Measurements from ENCODE around the gene ZMYND8. TPM values are rescaled to one million over a fixed set of nuclear protein-coding genes. Genes with fewer than 3 reads are reported as not detected.
"Not testable (repeated sequence)": the region's sequence is repeated elsewhere in the genome, so short reads cannot be mapped to it uniquely, and the experiment has no call there.

ZMYND8 gene
- polyA plus RNA-seq, 1 donor: 18.6 TPM

DNA sequence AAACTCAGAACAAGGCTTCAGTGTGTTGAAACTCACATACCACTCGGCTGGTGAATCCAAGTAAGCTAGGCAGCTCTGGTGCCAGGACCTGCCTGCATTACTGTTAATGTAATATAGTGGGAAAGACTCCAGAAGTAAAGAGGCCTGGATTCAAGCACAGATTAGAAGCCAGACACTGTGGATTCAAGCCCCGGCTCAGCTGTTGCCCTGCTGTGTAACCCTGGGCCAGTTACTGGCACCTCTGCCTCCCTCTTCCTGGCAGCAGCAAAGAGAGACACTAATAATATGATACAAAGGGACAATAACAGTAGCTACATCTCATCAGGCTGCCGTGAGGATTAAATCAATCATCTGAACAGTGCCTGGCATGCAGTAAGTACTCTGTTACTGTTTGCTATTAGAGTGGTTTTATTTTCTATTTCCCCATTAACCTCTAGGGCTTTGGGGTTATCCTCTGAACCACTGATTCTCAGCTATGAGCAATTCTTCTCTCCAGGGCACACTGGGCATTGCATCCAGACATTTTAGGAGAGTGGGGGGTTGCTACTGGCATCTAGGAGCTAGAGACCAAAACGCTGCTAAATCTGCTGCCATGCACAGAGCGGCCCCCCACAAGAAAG, 92.9 kb downstream of the ZMYND8 start:
- peak; percentile 48 for DNase-seq

DNA sequence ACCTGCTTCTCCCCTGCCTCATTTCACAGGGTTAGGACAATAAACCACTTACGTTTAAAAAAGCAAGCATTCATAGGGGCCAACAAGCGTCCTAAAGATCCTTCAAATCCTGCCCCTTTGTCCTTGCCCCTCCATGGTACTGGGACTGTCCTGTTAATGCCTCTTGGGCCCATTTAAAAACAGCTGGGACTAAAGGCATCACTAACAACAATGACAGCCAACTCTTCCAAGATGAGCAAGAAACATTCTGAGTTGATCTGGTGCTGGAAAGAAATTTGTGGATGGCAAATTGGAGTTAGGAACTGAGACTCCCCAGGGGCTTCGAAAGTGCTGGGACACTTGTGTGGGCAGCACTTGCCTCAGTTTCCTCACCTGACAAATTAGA, 93.4 kb downstream of the ZMYND8 start:
- DNase-seq: no peak

DNA sequence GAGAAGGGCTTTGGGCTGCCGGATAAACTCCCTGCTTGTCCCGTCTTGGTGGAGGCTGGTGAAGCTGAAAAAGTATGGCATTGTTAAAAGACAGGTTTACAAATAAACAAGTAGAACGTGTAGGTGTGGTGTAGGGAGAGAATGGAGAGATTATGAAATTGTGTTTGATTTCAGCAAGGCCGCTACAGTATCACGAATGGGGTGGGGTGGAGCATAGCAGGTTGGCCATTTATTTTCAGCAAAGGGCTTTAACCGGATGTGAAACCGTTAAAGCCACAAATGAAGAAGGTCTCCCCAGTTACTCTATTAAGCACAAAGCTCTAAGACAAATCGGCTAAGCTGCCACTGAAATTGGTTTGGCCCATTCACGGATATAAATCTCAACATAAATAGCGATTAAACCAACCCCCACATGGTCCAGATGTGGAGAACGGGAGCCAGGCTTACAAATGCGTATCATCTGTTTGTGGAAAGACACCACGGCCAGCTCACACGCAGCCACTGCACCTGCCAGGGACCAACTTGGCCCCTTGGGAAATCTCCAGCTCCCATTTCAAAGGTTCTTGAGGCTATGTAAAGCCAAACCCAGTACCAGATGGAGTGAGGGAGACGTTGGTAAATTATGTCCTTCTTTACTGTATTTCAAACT, 94.0 kb downstream of the ZMYND8 start:
- peak; percentile 40 for DNase-seq

DNA sequence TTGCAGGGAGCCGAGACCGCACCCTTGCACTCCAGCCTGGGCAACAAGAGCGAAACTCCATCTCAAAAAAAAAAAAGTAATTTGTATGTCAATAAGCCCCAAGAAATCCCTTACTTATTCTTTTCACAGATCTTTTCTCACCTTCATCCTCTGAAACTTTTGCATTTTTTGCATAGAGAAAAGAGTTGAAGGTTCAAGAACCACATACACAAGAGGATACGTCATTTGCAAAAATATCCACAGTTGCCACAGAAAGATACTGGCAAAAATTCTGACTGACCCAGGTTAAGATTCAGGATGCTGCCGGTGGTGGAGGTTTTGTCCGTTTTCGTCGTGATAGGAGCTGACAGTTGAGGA, 94.5 kb downstream of the ZMYND8 start:
- DNase-seq: no peak

DNA sequence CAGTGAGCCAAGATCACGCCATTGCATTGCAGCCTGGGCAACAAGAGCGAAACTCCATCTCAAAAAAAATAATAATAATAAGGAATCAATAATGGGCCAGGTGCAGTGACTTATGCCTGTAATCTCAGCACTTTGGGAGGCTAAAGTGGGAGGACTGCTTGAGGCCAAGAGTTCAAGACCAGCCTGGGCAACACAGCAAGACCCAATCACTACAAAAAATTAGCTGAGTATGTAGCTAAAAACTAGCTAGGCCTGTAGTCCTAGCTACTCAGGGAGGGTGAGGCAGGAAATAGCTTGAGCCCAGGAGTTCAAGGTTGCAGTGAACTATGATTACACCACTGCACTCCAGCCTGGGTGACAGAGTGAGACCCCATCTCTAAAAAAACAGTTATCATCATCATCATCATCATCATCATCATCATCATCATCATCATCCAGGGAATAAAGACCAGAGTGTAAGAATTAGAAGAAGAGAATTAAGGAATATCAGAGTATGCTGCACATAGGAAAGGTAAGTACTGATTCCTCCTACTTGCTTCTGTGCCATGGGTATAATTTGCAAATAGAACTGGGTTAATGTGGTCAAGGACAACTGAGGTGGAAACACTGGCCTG, 95.2 kb downstream of the ZMYND8 start:
- DNase-seq: not testable (repeated sequence)

DNA sequence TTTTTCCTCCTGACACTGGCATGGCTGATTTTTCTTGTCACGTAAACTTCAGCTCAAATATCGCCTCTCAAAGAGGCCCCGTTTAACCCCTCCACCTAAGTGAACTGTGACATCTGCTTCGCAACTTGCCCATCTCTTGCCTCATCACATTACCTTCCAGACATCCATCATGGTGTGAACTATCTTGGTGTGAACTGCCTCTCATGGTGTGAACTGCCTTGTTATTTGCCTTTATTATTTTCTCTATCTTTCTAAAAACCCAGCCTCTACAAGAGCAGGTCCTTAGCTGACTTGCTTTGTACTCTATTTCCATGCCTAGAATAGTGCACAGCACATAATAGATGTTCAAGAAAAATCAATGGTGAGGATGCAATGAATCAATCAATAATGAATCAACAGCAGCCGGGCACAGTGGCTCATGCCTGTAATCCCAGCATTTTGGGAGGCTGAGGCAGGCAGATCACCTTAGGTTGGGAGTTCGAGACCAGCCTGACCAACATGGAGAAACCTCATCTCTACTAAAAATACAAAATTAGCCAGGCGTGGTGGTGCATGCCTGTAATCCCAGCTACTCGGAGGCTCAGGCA, 95.9 kb downstream of the ZMYND8 start:
- DNase-seq: not testable (repeated sequence)

DNA sequence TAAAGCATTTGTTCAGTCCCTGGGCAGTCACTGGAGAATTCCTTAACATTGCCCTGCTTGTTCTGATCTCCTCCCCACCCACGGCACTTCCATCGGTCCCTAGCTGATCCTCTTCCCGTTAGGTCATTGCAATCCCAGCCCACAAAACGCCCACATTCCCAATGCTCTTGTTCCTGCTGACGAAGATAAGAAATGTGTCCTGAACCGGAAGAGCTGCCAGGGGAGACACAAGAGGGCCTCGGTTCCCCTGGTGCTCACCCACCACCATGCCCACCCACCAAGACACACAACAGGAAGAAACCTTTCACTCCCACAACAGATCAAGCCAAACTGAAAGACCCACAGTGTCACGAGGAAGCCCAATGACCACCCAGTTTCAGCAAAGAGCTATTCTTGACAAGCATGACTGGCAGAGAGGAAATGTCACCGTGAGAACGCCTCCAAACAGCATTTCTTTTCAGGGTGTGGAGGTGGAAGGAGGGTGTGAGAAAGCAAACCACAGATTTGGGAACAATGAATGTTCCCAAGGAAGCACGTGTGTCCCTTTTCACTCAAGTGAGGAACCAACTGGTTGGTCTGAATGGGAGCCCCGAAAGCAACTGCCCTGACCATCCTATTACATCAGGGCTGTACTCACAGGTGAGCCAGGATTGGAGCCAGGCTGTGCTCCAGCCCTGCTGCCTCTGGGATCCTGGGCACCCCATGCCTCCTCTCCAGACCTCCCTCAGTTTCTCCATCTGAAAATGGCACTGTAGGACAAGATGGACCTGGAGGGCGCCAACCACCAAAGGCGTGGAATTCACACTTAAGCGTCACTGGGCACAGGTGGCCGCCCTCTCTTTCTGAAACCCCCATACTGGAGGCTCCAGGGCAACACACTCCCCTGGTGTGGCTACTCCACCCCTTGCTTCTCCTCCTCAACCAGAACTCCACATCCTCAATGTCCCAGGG, 97.5 kb downstream of the ZMYND8 start:
- DNase-seq: no peak

DNA sequence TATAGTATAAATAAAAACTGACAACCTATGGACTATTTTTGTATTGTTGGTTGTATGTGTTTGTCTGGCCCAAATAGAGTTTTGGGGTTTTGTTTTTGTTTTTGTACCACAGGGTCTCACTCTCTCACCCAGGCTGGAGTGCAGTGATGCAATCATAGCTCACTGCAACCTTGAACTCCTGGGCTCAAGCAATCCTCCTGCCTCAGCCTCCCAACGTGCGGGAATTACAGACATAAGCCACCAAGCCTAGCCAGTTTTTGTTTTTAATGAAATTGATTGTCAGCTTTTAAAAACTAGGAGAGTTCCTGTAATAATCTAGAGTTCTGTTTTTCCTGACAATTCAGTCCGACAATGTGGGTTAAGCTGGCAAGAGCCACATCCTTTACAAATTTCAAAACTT, 98.7 kb downstream of the ZMYND8 start:
- DNase-seq: no peak

DNA sequence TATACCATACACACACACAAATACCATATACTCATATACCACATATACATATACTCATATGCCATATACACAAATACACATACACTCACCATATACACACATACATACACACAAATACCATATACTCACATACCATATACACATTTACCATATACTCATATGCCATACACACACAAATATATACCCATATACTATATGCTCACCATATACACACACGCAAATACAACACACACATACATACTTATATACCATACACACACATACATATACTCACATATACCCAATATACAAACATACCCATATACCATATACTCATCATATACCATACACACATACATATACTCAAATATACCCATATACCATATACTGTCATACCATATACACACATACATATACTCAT, 99.2 kb downstream of the ZMYND8 start:
- no peak for DNase-seq

DNA sequence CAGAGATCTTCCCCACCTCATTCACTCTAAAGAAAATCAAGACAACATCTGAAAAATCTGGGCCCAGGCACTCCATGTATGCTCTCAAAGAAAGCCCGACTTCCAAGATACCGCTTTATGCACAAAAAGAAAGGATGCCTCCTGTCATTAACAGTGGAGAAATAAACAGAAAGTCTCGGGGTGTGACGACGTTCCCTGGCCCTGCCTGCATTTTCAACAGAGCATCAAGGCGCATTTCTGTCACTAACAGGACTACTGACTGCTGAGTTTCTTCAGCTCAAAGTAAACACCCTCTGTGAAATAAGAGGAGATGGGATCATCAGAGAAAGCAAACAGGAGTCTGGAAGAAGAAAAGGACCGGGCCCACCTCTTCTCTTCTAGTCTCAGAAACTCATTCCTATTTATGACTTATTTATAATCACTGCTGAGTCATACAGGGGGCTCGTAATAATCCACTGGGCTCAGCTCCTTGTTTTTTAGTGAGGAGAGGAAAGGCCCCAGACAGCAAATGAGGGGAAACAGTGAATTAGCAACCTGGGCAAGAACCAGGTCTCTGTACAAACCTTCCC, 99.7 kb downstream of the ZMYND8 start:
- no peak for DNase-seq

DNA sequence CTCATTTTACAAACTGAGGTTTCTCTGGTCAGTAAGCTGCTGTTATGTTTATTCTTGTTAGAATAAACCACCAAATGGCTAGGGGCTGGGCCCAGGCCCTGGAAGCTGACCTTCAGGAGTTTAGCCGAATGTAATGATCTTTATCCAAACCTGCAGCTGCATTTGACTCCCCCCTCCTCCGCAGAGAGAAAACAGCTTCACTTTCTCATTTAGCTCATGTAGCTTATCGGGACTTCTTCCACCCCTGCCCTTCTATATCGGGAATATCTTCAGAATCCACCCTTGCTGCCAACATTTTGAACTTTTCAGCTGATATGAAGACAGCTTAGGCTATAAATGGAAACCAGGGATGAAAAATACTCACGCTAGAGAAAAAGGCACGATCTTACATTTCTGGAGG, 102.6 kb downstream of the ZMYND8 start:
- no peak for DNase-seq

DNA sequence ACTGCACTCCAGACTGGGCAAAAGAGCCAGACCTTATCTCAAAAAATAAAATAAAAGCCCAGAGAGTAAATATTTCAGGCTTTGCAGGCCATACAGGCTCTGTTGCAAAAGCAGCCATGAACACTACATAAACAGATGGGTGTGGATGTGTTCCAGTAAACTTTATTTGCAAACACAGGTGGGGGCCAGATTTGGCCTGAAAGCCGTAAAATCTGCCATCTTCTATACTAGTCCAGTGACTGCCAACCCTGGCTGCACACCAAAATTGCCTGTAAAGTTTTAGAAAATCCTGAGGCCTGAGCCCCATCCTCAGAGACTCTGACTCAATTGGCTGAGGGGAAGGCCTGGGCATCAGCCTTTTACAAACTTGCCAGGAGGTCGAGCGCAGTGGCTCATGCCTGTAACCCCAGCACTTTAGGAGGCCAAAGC, 103.6 kb downstream of the ZMYND8 start:
- DNase-seq: no peak

DNA sequence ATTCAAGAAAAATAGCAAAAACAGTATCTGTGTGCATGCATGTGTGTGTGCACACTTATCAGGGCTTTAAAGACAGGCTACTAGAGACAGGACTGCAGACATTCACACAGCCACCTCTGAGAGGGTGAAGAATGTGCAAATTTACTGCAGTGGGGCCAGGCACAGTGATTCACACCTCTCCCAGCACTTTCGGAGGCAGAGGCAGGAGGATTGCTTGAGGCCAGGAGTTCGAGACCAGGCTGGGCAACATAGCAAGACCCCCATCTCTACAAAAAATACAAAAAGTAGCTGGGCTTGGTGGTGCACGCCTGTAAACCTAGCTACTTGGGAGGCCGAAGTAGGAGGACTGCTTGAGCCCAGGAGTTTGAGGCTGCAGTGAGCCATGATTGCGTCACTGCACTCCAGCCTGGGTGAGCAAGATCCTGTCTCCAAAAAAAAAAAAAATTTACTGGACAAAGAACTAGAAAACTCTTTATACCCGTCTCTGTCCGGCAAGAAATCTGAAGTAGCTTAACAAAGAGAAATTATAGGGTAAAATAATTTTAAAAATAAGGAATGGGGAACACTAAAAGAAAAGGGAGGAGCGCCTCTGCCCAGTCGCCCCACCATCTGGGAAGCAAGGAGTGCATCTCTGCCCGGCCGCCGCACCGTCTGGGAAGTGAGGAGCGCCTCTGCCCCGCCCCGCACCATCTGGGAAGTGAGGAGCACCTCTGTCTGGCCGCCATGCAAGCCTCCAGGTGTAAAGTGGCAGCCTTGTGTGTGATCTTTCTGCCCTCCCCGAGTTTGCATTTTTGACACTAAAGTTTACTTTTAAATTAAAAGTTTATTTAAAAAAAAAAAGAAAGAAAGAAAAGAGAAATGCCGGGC, 105.1 kb downstream of the ZMYND8 start:
- no peak for DNase-seq

DNA sequence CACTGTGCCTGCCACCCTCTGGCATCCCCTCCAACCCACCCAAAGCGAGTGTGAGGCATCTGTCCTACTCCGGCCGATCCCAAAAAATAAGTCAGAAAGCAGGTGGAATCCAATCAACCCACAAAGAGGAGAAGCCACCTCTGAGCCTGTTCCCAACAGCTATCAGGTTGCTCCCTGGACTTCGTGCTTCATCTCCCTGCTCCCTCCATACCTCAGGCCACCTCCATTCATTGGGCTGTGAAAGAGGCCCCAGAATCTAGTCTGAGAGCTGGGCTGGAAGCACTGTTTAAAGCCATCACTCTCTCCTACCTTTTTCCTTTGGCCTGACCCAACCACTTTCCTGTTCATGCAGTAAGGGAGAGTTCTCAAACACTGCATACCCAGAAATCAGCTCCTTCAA, 106.1 kb downstream of the ZMYND8 start:
- no peak for DNase-seq

DNA sequence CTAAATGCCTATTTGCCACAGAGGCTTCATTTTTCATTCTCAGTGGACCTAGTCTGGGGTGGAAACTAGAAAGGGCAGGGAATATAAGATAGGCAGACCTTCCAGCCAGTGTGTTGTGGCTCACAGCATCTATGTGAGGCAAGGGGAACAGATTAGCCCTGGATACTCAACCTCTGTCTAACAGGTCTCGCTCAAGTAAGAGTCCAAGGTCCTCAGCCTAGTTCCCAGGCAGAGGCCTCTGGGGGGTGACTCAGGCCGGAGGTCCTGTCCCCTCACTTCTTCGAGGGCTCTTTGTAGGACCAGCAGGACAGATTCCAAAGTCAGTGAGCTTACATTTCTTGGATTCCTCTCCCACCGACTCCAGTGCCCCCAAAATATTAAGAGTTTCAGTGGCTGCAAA, 106.6 kb downstream of the ZMYND8 start:
- DNase-seq: no peak

DNA sequence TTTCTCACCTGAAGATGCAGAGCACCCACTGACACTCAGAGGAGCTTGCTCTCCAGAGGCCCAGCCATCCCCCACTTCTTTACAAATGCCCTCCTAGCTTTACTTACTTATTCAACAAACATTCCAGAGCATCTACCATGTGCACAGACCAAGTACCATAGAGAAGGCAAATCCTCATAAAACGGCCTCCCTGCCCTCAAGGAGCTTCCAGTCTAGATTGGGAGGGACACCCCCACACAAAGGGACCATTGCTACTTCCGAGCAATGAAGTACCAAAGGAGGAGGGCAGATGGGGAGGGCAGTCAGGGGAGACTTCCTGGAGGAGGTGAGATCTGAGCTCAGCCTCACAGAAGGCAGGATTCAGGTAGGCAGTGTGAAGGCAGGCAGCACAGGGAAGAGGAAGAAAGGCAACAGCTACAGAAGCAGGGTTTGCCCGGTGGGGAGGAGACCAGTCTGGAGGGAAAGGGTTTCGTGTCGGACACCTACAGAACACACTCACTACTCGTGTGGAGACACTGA, 108.0 kb downstream of the ZMYND8 start:
- DNase-seq: no peak

DNA sequence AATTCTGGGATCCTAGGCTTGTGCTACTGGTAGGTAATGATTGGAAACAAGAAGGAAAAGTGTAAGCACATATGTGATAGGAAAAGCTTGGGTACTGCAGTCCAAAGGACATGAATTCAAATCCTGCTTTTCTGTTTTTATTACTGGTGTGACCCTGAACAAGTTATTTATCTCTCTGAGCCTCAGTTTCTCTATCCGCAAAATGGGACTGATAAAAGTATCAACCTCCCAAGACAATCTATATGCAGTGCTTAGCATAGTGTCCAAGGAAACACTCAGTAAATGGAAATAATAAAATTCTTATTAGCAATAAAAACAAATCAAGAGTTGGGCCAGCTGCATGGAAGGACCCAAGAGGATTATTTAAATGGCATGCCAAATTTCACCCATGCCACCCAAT, 108.5 kb downstream of the ZMYND8 start:
- DNase-seq: no peak

DNA sequence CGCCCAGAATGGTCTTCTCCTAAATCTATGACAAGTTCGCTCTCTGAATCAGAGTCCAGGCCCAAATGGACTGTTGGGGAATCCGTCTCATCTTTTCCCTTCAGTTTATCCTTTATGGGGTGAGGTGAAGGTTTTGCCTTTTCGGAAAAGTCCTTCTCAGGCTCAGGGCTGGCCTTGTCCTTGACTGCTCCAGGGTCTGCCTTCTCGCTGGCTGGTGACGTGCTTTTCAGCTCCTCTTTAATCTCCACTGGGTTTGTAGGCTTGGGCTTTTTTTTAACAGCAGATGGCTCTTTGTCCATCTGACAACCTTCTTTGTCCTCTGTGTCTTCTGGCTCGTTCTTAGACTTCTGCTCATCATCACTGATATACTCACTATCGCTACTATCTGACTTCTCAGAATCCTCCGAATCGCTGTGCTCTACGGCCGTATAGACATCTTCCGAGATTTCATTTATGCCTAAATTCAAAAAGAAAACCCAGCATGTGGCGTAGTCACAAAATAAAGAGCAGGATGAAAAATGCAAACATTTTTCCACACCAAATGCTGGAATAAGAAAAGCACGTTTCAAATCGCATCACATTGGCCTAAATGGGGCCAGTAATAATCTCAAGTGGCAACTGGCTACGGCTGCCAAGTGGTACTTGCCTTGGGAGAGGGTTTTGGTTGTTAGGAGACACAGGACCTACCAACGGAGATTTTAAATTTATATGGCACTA, 110.3 kb downstream of the ZMYND8 start:
- no peak for DNase-seq

DNA sequence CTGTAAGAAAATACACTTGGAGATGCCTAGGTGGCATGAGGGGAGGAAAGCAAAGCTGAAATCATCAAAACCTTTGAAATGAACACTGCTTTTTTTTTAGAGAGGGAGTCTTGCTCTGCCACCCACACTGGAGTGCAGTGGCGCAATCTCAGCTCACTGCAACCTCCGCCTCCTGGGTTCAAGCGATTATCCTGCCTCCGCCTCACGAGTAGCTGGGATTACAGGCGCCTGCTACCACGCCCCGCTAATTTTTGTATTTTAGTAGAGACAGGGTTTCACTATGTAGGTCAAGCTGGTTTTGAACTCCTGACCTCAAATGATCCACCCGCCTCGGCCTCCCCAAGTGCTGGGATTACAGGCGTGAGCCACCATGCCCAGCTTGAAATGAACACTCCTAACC, 111.3 kb downstream of the ZMYND8 start:
- not testable (repeated sequence) for DNase-seq

DNA sequence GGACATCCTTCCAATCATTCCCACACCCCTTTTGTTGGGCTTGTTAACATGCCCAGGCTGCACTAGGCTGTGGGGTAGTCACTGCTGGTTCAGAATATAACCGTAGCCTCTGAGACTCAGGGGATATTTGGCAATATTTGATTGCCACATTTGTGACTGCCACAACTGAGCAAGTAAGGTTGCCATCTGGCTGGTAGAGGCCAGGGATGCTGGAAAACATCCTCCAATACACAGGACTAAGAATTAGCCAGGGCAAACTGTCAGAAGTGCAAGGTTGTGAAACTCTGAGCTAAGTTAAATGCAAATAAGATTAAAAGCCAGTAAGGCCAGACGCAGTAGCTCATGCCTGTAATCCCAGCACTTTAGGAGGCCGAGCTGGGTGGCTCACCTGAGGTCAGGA, 112.0 kb downstream of the ZMYND8 start:
- DNase-seq: no peak
